ENCODE data around the gene OLFM2.

OLFM2 gene

GRCh38 chr19:9903336-9903735 lies 33.0 kb downstream of the OLFM2 start:
- DNase-seq = no peak

GRCh38 chr19:9901642-9902041 lies 34.7 kb downstream of the OLFM2 start:
- DNase-seq = no peak

GRCh38 chr19:9901020-9901419 lies 35.3 kb downstream of the OLFM2 start:
- DNase-seq = no peak

- no peak for DNase-seq
Observed at GRCh38 chr19:9891609-9892373, 44.5 kb downstream of the OLFM2 start.

- no peak for DNase-seq
Observed at GRCh38 chr19:9885077-9885552, 51.2 kb downstream of the OLFM2 start.

GRCh38 chr19:9883764-9884163 lies 52.6 kb downstream of the OLFM2 start:
- DNase-seq = no peak

- DNase-seq = no peak
Observed at GRCh38 chr19:9883231-9883758, 53.0 kb downstream of the OLFM2 start.

GRCh38 chr19:9881720-9882119 lies 54.6 kb downstream of the OLFM2 start:
- DNase-seq = no peak

GRCh38 chr19:9878511-9879196 lies 57.7 kb downstream of the OLFM2 start:
- no peak for DNase-seq

GRCh38 chr19:9877780-9878510 lies 58.4 kb downstream of the OLFM2 start:
- DNase-seq = no peak

- no peak for DNase-seq
Observed at GRCh38 chr19:9875796-9876195, 60.5 kb downstream of the OLFM2 start.

- no peak for DNase-seq
Observed at GRCh38 chr19:9875031-9875627, 61.2 kb downstream of the OLFM2 start.

- DNase-seq = no peak
Observed at GRCh38 chr19:9872618-9873242, 63.6 kb downstream of the OLFM2 start.

- DNase-seq = no peak
Observed at GRCh38 chr19:9871626-9872338, 64.5 kb downstream of the OLFM2 start.

GRCh38 chr19:9868983-9869617 lies 67.2 kb downstream of the OLFM2 start:
- no peak for DNase-seq

- DNase-seq = no peak
Observed at GRCh38 chr19:9865732-9866501, 70.4 kb downstream of the OLFM2 start.

GRCh38 chr19:9863759-9864158 lies 72.6 kb downstream of the OLFM2 start:
- DNase-seq = no peak

GRCh38 chr19:9862938-9863337 lies 73.4 kb downstream of the OLFM2 start:
- DNase-seq = no peak

- no peak for DNase-seq
Observed at GRCh38 chr19:9861503-9861902, 74.8 kb downstream of the OLFM2 start.

- DNase-seq = no peak
Observed at GRCh38 chr19:9860407-9860806, 75.9 kb downstream of the OLFM2 start.

GRCh38 chr19:9858766-9859165 lies 77.5 kb downstream of the OLFM2 start:
- DNase-seq = no peak
